Measurements from ENCODE around the gene EPHB4.
"Not testable (repeated sequence)": the region's sequence is repeated elsewhere in the genome, so short reads cannot be mapped to it uniquely, and the experiment has no call there.

Gene EPHB4

DNA sequence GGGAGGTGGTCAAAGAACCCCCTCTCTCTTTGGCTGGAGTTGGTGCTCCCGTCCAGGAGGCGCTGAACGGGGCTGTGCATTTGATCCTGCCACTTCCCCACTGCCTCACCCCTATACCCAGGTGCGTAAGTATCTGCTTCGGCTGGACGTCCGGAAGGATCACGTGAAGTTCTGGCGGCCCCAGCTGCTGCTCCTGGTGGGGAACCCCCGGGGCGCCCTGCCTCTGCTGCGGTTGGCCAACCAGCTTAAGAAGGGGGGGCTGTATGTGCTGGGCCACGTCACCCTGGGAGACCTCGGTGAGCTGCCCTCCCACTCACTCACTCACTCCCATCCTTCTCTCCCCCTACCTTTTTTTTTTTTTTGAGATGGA lies 34.3 kb upstream of the EPHB4 start:
- TF ChIP-seq, protein P1, sequence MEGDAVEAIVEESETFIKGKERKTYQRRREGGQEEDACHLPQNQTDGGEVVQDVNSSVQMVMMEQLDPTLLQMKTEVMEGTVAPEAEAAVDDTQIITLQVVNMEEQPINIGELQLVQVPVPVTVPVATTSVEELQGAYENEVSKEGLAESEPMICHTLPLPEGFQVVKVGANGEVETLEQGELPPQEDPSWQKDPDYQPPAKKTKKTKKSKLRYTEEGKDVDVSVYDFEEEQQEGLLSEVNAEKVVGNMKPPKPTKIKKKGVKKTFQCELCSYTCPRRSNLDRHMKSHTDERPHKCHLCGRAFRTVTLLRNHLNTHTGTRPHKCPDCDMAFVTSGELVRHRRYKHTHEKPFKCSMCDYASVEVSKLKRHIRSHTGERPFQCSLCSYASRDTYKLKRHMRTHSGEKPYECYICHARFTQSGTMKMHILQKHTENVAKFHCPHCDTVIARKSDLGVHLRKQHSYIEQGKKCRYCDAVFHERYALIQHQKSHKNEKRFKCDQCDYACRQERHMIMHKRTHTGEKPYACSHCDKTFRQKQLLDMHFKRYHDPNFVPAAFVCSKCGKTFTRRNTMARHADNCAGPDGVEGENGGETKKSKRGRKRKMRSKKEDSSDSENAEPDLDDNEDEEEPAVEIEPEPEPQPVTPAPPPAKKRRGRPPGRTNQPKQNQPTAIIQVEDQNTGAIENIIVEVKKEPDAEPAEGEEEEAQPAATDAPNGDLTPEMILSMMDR (IDR thresholded peaks at IDR 0.05; ENCODE audit: insufficient read depth, missing control alignments), result no peak
- FAIRE-seq (no peak), DNase-seq (ENCODE audit: insufficient read length, low spot score) (no peak)

- DNase-seq (ENCODE audit: insufficient read length, low spot score), result peak; percentile 20
- no peak for FAIRE-seq
- TF ChIP-seq, protein P1 (IDR thresholded peaks at IDR 0.05; ENCODE audit: insufficient read depth, missing control alignments), result no peak
Observed at GRCh38 chr7:100860702-100861615, 33.6 kb upstream of the EPHB4 start.

GRCh38 chr7:100859856-100860255 lies 32.5 kb upstream of the EPHB4 start:
- DNase-seq (ENCODE audit: insufficient read length, low spot score), result no peak
- FAIRE-seq, result no peak
- TF ChIP-seq, protein P1 (IDR thresholded peaks at IDR 0.05; ENCODE audit: insufficient read depth, missing control alignments), result no peak

GRCh38 chr7:100856871-100857282 lies 29.6 kb upstream of the EPHB4 start:
- TF ChIP-seq, protein P1 (IDR thresholded peaks at IDR 0.05; ENCODE audit: insufficient read depth, missing control alignments), result no peak
- DNase-seq (ENCODE audit: insufficient read length, low spot score), result no peak
- FAIRE-seq, result no peak

GRCh38 chr7:100855515-100855914 lies 28.2 kb upstream of the EPHB4 start:
- no peak for DNase-seq (ENCODE audit: insufficient read length, low spot score)
- no peak for FAIRE-seq
- TF ChIP-seq, protein P1 (IDR thresholded peaks at IDR 0.05; ENCODE audit: insufficient read depth, missing control alignments), result no peak

GRCh38 chr7:100854899-100855298 lies 27.6 kb upstream of the EPHB4 start:
- not testable (repeated sequence) for DNase-seq (ENCODE audit: insufficient read length, low spot score); FAIRE-seq

- FAIRE-seq (no peak), DNase-seq (ENCODE audit: insufficient read length, low spot score) (no peak)
- TF ChIP-seq, protein P1 (IDR thresholded peaks at IDR 0.05; ENCODE audit: insufficient read depth, missing control alignments), result no peak
Observed at GRCh38 chr7:100854146-100854895, 27.0 kb upstream of the EPHB4 start.
